Progenitor cell of endocrine pancreas (in vitro differentiated cells): ENCODE measurements around the gene CHFR. TPM values are rescaled to one million over a fixed set of nuclear protein-coding genes. Genes with fewer than 3 reads are reported as not detected.

Experiments
- DNase-seq: peaks from one replicate; pipeline ENCODE4 v3.0.0; 2021; ENCODE audit warnings: low spot score; ENCODE audit not compliant: unreplicated experiment
- H3K27ac Mint-ChIP-seq: 2 replicates; pipeline ENCODE4 v1.8.0; 2021; ENCODE audit warnings: mild to moderate bottlenecking, moderate library complexity, mixed read lengths
- H3K27me3 Mint-ChIP-seq: 2 replicates; pipeline ENCODE4 v1.8.0; 2021; ENCODE audit warnings: mixed read lengths
- H3K36me3 Mint-ChIP-seq: 2 replicates; pipeline ENCODE4 v1.8.0; 2022; ENCODE audit warnings: mixed read lengths; ENCODE audit not compliant: insufficient read depth
- H3K4me1 Mint-ChIP-seq: 2 replicates; pipeline ENCODE4 v1.8.0; 2021; ENCODE audit warnings: low read depth, mixed read lengths
- H3K4me3 Mint-ChIP-seq: 2 replicates; pipeline ENCODE4 v1.8.0; 2021; ENCODE audit warnings: low read depth, mild to moderate bottlenecking, moderate library complexity, mixed read lengths
- H3K9me3 Mint-ChIP-seq: 2 replicates; pipeline ENCODE4 v1.8.0; 2021; ENCODE audit warnings: low read depth, mixed read lengths
- total RNA-seq: library from RNA; stranded (reverse); gene quantifications from 2 replicates; pipeline ENCODE4 v1.2.1, GENCODE V29; 2021
- TF ChIP-seq, protein P1 (sequence below): fragments of 200-600 bp; sonication (generic); IDR thresholded peaks from one replicate; pipeline ENCODE4 v1.5.0; 2021; ENCODE audit warnings: antibody characterized with exemption, mild to moderate bottlenecking; ENCODE audit not compliant: unreplicated experiment

The CHFR gene
- total RNA-seq, 1 donor from 2014 or later: 51.4 TPM

DNA sequence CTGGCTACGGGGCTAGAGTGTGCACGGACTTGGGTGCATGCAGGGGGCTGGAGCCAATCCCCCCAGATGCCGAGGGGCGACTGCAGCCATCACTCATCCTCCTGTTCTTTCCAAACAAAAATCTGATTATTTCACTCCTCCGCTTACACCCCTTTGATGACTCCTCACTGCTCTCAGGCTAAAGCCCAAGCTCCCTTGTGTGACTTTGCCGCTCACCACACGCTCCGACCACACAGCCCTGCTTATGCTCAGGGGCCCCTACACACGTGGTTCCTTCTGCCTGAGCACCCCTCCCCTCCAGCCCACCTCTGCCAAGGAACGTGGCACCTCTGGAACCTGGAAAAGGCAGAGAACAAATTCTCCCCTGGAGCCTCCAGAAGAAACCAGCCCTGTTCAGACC lies 13.7 kb downstream of the CHFR start:
- Mint-ChIP-seq H3K27ac (no peak overlapping the region), H3K9me3 (no peaks in the 10 kb centered on the region), H3K4me1 (no peaks in the 10 kb centered on the region), H3K4me3 (no peak overlapping the region), H3K36me3 (peaks cover 14% of the 10 kb centered on the region), H3K27me3 (no peaks in the 10 kb centered on the region)
- TF ChIP-seq, protein P1, sequence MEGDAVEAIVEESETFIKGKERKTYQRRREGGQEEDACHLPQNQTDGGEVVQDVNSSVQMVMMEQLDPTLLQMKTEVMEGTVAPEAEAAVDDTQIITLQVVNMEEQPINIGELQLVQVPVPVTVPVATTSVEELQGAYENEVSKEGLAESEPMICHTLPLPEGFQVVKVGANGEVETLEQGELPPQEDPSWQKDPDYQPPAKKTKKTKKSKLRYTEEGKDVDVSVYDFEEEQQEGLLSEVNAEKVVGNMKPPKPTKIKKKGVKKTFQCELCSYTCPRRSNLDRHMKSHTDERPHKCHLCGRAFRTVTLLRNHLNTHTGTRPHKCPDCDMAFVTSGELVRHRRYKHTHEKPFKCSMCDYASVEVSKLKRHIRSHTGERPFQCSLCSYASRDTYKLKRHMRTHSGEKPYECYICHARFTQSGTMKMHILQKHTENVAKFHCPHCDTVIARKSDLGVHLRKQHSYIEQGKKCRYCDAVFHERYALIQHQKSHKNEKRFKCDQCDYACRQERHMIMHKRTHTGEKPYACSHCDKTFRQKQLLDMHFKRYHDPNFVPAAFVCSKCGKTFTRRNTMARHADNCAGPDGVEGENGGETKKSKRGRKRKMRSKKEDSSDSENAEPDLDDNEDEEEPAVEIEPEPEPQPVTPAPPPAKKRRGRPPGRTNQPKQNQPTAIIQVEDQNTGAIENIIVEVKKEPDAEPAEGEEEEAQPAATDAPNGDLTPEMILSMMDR: no peak
- DNase-seq: no peak

DNA sequence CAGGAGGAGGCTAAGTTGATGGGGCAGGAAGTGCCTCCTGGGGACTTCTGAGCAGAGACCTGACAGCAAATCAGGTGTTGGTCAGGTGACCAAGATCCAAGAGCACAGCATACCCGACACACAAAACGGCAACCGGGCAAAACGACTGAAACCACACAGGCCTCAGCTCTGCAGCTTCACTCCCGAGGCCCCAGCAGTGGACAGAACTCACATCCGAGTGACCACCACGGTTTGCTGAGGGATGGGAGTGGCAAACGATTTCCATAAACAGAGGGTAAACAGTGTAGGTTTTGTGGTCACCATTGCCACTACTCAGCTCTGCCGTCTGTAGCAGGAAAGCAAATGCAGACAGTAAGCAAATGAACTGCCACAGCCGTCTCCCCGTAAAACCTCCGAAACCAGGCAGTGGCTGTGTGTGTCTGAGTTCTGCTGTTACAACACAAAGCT lies 14.4 kb downstream of the CHFR start:
- no peak overlapping the region for H3K4me3 Mint-ChIP-seq
- no peaks in the 10 kb centered on the region for H3K27me3 Mint-ChIP-seq
- H3K27ac Mint-ChIP-seq: no peak overlapping the region
- peaks cover 15% of the 10 kb centered on the region for H3K36me3 Mint-ChIP-seq
- no peaks in the 10 kb centered on the region for H3K9me3 Mint-ChIP-seq
- TF ChIP-seq, protein P1: no peak
- no peak for DNase-seq
- no peaks in the 10 kb centered on the region for H3K4me1 Mint-ChIP-seq

DNA sequence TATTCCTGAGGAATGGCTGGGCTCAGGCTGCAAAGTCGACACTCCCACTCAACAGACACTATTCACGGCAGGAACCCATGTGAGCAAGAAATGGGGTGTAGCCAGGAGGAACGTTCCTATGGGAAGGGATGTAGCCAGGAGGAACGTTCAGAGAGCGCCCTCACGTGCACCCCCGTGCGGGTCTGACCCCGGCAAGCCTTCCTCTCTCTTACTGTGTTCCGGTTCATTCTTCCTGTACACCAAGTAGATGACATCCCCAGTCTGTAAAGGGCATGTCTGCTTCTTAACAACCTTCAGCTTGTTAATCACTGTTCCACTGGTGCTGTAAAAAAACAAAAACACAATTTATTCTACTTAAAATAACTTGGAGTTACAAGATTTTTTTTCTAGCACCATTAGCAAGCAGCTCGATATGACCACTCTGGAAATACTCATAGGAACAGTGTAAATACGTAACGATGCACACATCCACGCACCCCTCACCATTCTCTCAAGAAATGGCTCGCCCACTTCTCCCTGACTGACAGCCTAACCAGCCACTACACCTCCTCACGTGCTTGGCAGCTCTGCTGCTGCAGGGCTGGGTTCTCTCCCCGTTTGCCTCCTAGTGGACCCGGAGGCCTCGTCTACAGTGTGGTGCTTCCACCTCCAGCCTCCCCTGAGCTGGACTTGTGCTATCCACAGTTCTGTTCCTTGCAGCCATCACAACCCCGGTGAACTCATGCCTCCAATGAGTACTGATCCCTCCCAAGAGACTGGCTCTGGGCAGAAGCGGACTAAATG lies 15.1 kb downstream of the CHFR start:
- Mint-ChIP-seq H3K36me3 (peaks cover 14% of the 10 kb centered on the region), H3K9me3 (no peaks in the 10 kb centered on the region), H3K27ac (no peak overlapping the region), H3K4me3 (no peak overlapping the region), H3K27me3 (no peaks in the 10 kb centered on the region), H3K4me1 (no peaks in the 10 kb centered on the region)
- DNase-seq: no peak
- TF ChIP-seq, protein P1: no peak

DNA sequence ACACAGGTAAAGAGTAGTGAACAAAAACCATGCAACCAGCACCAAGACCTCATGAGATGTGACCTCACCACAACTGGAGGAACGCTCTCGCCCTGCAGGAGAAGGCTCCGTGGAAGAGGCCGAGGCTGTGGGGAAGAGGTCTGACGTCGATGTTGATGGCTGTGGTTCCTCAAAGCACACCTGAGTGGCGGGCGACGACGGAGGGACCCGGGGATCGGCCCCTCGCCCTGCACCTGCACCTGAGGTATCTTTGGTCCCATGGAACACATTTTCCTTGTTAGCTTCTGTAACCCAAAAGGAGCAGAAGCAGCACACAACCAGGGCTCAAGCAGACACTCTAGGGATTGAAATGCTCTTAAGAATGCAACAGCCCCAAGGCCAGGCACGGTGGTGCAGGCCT lies 17.9 kb downstream of the CHFR start:
- no peaks in the 10 kb centered on the region for H3K4me1 Mint-ChIP-seq
- no peaks in the 10 kb centered on the region for H3K27me3 Mint-ChIP-seq
- TF ChIP-seq, protein P1: no peak
- H3K27ac Mint-ChIP-seq: no peak overlapping the region
- H3K36me3 Mint-ChIP-seq: peaks cover 18% of the 10 kb centered on the region
- no peak for DNase-seq
- no peaks in the 10 kb centered on the region for H3K9me3 Mint-ChIP-seq
- no peak overlapping the region for H3K4me3 Mint-ChIP-seq

DNA sequence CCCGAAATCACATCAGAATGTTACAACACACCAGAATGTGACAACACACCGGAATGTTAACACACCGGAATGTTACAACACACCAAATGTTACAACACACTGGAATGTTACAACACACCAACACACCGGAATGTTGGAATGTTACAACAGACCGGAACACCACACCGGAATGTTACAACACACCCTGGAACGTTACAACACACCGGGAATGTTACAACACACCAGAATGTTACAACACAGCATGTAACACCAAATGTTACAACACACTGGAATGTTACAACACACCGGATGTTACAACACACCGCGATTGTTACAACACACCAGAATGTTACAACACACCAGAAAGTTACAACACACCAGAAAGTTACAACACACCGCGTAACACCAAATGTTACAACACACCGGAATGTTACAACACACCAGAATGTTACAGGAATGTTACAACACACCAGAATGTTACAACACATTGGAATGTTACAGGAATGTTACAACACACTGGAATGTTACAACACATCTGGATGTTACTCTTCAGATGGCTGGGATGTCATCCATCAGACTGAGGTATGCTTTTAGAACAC lies 21.1 kb downstream of the CHFR start:
- H3K27me3 Mint-ChIP-seq: no peaks in the 10 kb centered on the region
- TF ChIP-seq, protein P1: no peak
- DNase-seq: no peak
- peaks cover 15% of the 10 kb centered on the region for H3K36me3 Mint-ChIP-seq
- H3K27ac Mint-ChIP-seq: no peak overlapping the region
- H3K9me3 Mint-ChIP-seq: no peaks in the 10 kb centered on the region
- H3K4me3 Mint-ChIP-seq: no peak overlapping the region
- H3K4me1 Mint-ChIP-seq: no peaks in the 10 kb centered on the region
